ENCODE measurements around the gene ATP10D.

ATP10D gene

GRCh38 chr4:47606482-47606881, 121.4 kb downstream of the ATP10D start:
- no peak for TF ChIP-seq CTCF (conservative IDR thresholded peaks at IDR 0.05; ENCODE audit: low read depth, low read length)
- no peak for DNase-seq (ENCODE audit: low read depth)
- H3K4me3 ChIP-seq (ENCODE audit: low read length) = no peak overlapping the region

- DNase-seq (ENCODE audit: low read depth) = no peak
- TF ChIP-seq CTCF (conservative IDR thresholded peaks at IDR 0.05; ENCODE audit: low read depth, low read length) = no peak
- no peak overlapping the region for H3K4me3 ChIP-seq (ENCODE audit: low read length)
These were observed 127.3 kb downstream of the ATP10D start for GRCh38 chr4:47612116-47613023.

- TF ChIP-seq CTCF (conservative IDR thresholded peaks at IDR 0.05; ENCODE audit: low read depth, low read length) = no peak
- no peak for DNase-seq (ENCODE audit: low read depth)
- H3K4me3 ChIP-seq (ENCODE audit: low read length) = no peak overlapping the region
These were observed 130.3 kb downstream of the ATP10D start for GRCh38 chr4:47615385-47615784.

GRCh38 chr4:47617607-47618006, 132.5 kb downstream of the ATP10D start:
- DNase-seq (ENCODE audit: low read depth) = no peak
- no peak overlapping the region for H3K4me3 ChIP-seq (ENCODE audit: low read length)
- no peak for TF ChIP-seq CTCF (conservative IDR thresholded peaks at IDR 0.05; ENCODE audit: low read depth, low read length)

GRCh38 chr4:47619691-47620090, 134.6 kb downstream of the ATP10D start:
- no peak overlapping the region for H3K4me3 ChIP-seq (ENCODE audit: low read length)
- TF ChIP-seq CTCF (conservative IDR thresholded peaks at IDR 0.05; ENCODE audit: low read depth, low read length) = no peak
- DNase-seq (ENCODE audit: low read depth) = no peak

GRCh38 chr4:47621181-47621580, 136.1 kb downstream of the ATP10D start:
- no peak overlapping the region for H3K4me3 ChIP-seq (ENCODE audit: low read length)
- DNase-seq (ENCODE audit: low read depth) = no peak
- TF ChIP-seq CTCF (conservative IDR thresholded peaks at IDR 0.05; ENCODE audit: low read depth, low read length) = no peak

GRCh38 chr4:47624031-47624441, 139.0 kb downstream of the ATP10D start:
- no peak overlapping the region for H3K4me3 ChIP-seq (ENCODE audit: low read length)
- DNase-seq (ENCODE audit: low read depth) = peak; percentile 23
- no peak for TF ChIP-seq CTCF (conservative IDR thresholded peaks at IDR 0.05; ENCODE audit: low read depth, low read length)
